DND-41 (cell line): ENCODE results near the gene TMC2.

Experiments used
- EZH2 ChIP-seq: IDR thresholded peaks from 3 replicates; pipeline ENCODE4 v1.6.1; 2012; ENCODE audit warnings: borderline replicate concordance, low read depth, mild to moderate bottlenecking, moderate library complexity, low read length, inconsistent platforms; ENCODE audit not compliant: severe bottlenecking
- TF ChIP-seq, protein P1 (sequence below): IDR thresholded peaks from 2 replicates; pipeline ENCODE4 v1.5.1; 2012; ENCODE audit warnings: borderline replicate concordance, low read length, moderate library complexity, mild to moderate bottlenecking; ENCODE audit not compliant: poor library complexity, severe bottlenecking; ENCODE audit errors: extremely low read depth

DNA sequence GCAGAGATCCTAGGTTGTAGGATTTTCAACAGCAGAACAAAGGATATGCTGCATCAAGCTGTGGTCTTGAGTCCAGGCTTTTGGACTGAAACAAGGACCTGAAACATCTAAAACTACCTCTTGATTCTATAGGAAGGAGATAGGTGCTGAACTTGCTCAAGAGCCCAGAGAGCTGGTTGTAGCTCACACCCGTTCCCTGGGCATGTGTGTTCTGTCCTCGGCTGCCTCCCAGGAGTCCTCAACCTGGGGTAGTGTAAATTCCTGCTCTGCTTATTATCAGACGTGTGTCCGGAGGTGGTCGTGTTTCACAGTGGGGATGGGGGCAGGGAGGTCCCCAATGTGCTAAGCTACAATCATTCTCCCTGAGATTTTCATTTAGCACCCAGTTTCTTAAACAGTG, 120.9 kb downstream of the TMC2 start:
- TF ChIP-seq, protein P1, sequence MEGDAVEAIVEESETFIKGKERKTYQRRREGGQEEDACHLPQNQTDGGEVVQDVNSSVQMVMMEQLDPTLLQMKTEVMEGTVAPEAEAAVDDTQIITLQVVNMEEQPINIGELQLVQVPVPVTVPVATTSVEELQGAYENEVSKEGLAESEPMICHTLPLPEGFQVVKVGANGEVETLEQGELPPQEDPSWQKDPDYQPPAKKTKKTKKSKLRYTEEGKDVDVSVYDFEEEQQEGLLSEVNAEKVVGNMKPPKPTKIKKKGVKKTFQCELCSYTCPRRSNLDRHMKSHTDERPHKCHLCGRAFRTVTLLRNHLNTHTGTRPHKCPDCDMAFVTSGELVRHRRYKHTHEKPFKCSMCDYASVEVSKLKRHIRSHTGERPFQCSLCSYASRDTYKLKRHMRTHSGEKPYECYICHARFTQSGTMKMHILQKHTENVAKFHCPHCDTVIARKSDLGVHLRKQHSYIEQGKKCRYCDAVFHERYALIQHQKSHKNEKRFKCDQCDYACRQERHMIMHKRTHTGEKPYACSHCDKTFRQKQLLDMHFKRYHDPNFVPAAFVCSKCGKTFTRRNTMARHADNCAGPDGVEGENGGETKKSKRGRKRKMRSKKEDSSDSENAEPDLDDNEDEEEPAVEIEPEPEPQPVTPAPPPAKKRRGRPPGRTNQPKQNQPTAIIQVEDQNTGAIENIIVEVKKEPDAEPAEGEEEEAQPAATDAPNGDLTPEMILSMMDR, result no peak
- no peak for TF ChIP-seq EZH2
